ENCODE measurements around the gene CTNNA3.

- TF ChIP-seq POLR2A (IDR thresholded peaks at IDR 0.05; ENCODE audit: low read depth, low read length) (no peak), RCOR1 (IDR thresholded peaks at IDR 0.05; ENCODE audit: insufficient replicate concordance, low read length) (no peak), MAZ (IDR thresholded peaks at IDR 0.05; ENCODE audit: borderline replicate concordance, low read depth, low read length) (no peak), CTCF (conservative IDR thresholded peaks at IDR 0.05; ENCODE audit: low read depth, low read length) (no peak), USF2 (IDR thresholded peaks at IDR 0.05; ENCODE audit: low read depth, low read length) (no peak), RAD21 (IDR thresholded peaks at IDR 0.05; ENCODE audit: low read length) (no peak), CEBPB (IDR thresholded peaks at IDR 0.05; ENCODE audit: low read depth, low read length) (no peak), FOS (IDR thresholded peaks at IDR 0.05; ENCODE audit: low read depth, low read length) (no peak)
Observed at GRCh38 chr10:65940816-65941662, 1755.0 kb downstream of the CTNNA3 start.
